Left renal cortex interstitium (tissue), 4 donors: ENCODE measurements around the gene SP8. TPM values are rescaled to one million over a fixed set of nuclear protein-coding genes. Genes with fewer than 3 reads are reported as not detected.

Source experiments
- DNase-seq, 4 donors: peaks; one replicate each; pipeline ENCODE4 v3.0.0-alpha.2; 2013; ENCODE audit warnings: low read depth in 4 of 4, low spot score in 2 of 4, missing footprints in 1 of 4
- polyA plus RNA-seq, 4 donors: library from polyadenylated mRNA; unstranded; fragments of 120-200 nt; gene quantifications; one replicate each; pipeline ENCODE4 v1.2.1, GENCODE V29; 2013; ENCODE audit not compliant: insufficient read length in 4 of 4

Gene SP8
- polyA plus RNA-seq, 4 donors = 0.03 TPM; not detected in 3

DNA sequence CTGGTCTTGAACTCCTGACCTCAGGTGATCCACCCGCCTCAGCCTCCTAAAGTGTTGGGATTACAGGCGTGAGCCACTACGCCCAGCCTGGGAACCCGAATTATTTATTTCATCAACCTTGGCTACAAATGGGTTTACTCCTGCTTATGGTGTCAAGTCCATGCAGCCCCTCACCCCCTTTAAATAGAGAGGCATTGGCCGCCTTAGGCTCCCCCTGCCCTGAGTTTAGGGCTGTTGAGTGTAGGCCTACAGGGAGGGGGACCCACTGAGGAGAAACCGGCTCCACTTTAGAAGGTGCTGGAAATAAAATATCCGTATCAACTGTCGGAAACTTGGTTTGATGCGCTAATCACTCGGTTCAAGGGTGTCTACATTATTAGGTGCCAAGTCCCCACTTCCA is 8.7 kb upstream of the SP8 start:
- DNase-seq = no peak

GRCh38 chr7:20794676-20795075 is 8.0 kb upstream of the SP8 start:
- no peak for DNase-seq

DNA sequence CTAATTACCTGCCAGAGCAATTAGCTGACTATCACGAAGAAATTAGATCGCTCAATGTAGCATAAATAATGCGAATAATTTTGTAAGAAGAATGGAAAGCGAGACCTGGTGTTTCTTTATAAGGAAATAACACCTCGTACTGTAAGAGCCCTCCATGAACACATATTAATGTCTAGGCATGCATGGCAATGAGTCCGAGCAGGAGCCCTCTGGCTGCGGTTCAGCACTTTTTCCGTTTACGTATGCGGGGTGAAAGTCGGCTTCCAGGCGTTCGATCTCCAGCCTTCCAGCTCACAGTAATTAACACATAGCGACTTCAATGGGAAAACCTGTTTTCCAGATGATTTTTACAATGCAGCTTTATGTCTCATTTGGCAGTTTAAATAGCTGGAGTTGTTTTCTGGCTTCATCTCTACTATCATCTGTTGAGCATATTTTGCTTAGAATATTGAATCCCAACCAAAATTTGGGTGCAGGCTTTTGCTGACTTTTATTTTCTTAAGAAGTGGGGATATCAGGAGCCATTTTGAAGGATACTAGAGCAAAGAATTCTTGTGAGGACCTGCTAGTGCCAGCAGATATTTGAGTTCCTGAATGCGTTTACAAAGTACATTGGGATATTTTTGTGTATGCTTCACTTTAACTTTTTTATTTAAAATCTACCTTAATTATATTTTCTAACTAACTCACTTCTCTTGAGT is 7.2 kb upstream of the SP8 start:
- DNase-seq = no peak

DNA sequence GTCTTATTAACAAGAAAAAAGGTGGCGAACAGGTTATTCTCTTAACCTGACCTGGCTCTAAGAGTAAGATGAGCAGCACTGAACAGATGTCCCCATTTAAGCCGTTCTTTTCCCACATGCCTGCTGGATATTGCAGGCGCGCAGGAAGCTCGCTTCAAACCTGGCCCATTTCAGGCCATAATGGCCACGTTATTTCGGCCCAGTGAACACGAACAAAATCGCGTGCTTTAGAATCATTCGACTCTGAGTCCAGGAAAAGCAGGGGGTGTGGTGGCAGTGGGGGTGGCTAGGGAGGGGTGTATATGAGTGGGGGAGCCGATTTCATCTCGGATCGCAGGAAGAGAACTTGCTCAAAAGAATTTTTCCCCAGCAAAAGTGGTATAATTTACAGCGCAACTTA is 6.6 kb upstream of the SP8 start:
- no peak for DNase-seq

GRCh38 chr7:20791538-20792434 is 5.1 kb upstream of the SP8 start:
- no peak for DNase-seq

- DNase-seq = no peak
Measured at GRCh38 chr7:20790375-20790774, 3.7 kb upstream of the SP8 start.

- no peak for DNase-seq
Measured at GRCh38 chr7:20788420-20788990, 1.8 kb upstream of the SP8 start.

GRCh38 chr7:20787660-20788419 is 1.2 kb upstream of the SP8 start:
- DNase-seq = no peak

GRCh38 chr7:20786421-20786778 is 286 bp downstream of the SP8 start:
- no peak for DNase-seq

DNA sequence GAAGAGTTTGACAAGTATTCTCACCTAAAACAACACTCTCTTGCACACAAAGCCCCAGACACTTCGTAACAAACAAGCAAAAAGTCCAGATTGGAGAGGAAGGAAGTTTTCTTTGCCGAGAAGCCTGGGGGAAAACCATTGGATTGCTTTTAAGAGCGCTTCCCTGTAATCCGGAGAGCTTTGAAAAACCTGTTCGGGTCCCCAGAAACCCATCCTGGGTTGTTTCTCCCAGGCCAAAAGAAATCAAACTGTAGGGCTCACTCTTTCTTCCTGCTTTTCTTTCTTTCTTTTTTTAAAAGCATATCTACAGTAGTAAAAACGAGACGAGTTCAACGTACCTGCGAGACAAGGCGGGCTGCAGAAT is 655 bp downstream of the SP8 start:
- no peak for DNase-seq

DNA sequence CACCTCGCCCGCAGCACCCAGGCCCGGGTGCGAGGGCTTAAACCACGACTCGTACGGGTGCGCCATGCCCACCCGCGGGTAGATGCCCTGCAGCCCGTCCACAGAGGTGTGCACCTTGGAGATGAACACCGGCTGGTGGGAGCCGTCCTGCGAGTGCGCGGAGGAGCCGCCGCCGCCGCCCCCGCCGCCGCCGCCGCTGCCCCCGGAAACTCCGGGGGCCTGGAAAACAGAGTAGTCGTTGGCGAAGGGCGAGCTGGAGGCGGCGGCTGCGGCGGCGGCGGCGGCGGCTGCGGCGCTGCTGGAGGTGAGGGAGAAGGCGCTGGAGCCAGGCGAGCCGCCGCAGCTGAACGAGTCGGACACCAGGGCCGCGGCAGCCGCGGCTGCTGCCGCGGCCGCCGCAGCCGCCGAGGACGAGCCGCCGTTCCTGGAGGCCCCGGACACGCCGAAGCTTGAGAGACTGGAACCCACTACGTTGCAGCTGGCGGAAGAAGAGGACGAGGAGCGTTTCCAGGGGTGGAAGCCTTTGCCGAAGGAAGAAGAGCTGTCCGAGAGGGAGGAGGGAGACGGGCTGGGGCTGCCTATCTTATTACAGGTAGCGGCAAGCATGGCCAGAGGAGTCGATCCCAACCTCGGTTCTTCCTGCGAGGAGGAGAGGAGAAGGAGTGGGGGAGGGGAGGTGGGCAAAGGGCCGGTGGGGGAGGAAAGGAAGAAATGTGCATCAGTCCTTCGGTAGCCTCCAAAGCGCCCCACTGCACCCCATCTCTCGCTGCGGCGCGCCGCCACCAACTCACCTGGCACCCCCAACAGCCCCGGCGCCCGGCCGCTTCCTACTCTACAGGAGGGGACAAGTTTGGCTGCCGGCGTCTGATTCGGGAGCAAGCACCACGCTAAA is 1.3 kb downstream of the SP8 start:
- DNase-seq = no peak

- no peak for DNase-seq
Measured at GRCh38 chr7:20784388-20785156, 2.1 kb downstream of the SP8 start.

DNA sequence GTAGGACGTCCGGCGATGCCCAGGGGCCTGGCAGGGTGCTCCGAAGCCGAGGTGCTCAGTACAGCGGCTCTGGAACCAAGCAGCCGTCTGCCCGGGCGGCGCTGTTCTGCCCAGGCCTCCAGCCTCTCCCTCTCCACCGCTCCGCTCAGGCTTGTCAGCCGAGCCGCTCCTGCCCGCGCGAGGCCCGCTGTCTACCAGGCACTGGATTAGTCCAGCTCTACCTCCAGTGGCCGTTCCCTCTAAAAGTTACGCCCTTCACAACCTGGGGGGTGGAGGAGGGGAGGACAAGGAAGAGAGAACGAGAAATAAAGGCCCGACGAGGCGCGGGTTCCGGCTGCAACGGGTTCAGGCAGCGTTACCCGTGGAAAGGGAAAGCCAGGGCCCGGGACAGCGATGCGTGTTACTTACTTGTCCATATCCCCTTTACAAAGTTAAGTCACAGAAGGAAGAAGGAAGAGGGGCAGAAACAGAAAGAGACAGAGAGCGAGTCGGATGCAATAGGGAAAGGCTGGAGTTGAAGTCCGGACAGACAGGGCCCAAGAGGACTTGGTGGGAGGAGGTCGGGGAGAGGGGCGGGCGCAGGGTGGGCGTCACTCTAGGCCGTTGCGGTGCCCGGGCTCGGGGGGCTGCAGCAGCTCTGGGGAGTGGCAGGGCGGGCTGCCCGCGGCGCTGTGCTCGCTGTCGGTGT is 2.8 kb downstream of the SP8 start:
- no peak for DNase-seq

DNA sequence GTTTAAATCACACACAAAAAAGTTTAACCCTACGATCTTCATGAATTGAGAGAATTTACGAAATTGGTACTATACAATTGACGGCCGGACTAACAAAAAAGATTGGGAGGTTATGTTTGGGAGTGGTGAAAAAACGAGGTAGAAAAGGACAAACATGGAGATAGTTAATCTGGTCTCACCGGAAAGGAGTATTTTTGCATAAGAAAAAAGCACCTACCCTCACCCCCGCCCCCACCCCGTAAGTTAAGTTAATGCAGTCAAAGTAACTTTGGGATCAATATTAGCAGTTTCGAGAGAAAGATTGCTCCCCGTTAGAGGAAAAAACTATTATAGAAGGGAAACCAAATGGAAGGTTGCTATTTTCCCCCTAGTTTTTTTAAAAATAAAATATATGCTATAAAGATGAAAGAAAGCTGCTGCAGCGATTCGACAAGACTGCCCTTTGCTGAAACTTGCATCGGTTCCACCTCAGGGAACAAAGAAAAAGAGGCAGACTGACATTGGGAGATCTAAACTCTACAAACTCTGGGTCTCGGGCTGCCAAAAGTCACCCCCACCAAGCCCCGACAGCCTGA is 3.5 kb downstream of the SP8 start:
- DNase-seq = no peak

DNA sequence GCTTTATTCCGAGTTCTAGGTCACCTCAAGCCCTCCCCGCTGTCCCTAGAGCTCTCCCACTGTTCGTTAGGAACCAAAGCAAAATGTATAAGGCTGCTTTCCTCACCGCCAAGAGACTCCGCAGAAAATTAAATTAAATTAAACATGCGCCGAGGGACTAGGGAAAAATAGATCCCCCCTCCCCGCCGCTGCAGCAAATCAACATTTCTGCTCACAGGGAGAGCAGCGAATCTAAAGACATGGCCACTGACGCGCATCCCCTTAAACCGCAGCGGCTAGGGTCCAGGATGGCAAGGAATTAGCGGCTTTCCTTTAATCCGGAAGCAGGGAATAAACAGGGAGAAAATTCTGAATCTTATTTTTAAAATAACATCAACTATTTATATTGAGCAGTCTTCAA is 7.6 kb downstream of the SP8 start:
- DNase-seq = no peak

- no peak for DNase-seq
Measured at GRCh38 chr7:20778063-20778721, 8.5 kb downstream of the SP8 start.

DNA sequence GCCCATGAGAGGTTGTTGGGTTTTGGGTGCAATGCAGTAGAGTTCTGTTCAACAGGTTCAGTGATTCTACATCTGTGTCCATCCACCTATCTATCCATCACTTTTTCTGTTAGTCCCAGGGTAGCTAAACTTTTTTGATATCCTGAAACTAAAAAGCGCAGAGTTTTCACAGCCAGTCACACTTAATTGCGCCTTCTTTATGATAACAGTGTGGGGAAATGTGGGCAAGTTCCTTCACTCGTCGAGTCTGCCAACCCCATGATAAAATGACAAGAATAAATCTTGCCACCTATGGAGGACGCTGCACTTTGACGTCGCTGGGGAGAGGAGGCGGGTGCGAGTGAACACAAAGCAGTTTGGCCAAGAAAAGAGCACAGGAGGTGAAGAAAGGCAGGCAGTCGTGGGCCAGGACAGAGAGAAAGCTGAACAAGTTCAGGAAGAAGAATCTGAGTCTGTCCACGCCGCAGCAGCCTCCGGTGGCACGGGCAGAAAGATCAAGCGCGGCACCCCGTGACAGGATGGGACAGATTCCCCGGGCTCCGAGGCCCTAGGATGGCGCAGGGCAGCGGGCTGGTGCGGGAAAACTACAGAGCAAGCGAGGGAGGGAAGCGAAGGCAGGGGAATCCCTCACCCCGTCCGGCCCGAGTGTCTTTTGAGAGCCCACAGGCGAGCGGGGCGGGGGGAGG is 9.2 kb downstream of the SP8 start:
- DNase-seq = no peak
